ENCODE measurements around the gene KBTBD3. TPM values are rescaled to one million over a fixed set of nuclear protein-coding genes. Genes with fewer than 3 reads are reported as not detected.

KBTBD3 gene
- total RNA-seq: 6.8 and 7.5 TPM in 2 replicates

- intact Hi-C loops (cut with micrococcal nuclease): loop anchor here (1.0 to 10.0 kb wide), 10 partner anchors 14 to 1778 kb away; partner anchors contain the start of genes ALKBH8, CWF19L2, MSANTD4 and SLC35F2
Measured at GRCh38 chr11:106076919-106077608, at the start of gene KBTBD3. KBTBD3 (minus strand) TSS chr11:106077347; CDS start chr11:106059097, 18,250 bp downstream.

GRCh38 chr11:106121570-106122320 lies 44.6 kb upstream of the KBTBD3 start:
- intact Hi-C loops (cut with micrococcal nuclease): no loop called here

GRCh38 chr11:106105986-106106385 lies 28.8 kb upstream of the KBTBD3 start:
- intact Hi-C loops (cut with micrococcal nuclease): no loop called here

GRCh38 chr11:106101819-106102218 lies 24.7 kb upstream of the KBTBD3 start:
- intact Hi-C loops (cut with micrococcal nuclease): no loop called here

GRCh38 chr11:106101370-106101769 lies 24.2 kb upstream of the KBTBD3 start:
- intact Hi-C loops (cut with micrococcal nuclease): no loop called here

- intact Hi-C loops (cut with micrococcal nuclease): no loop called here
Measured at GRCh38 chr11:106098893-106099553, 21.9 kb upstream of the KBTBD3 start.

GRCh38 chr11:106092446-106092845 lies 15.3 kb upstream of the KBTBD3 start:
- intact Hi-C loops (cut with micrococcal nuclease): no loop called here

- intact Hi-C loops (cut with micrococcal nuclease): loop anchor here (1.0 kb wide), 1 partner anchor 14 kb away; the partner anchor contains the start of genes AASDHPPT and KBTBD3
Measured at GRCh38 chr11:106091480-106092123, 14.5 kb upstream of the KBTBD3 start.

GRCh38 chr11:106088896-106089295 lies 11.7 kb upstream of the KBTBD3 start:
- intact Hi-C loops (cut with micrococcal nuclease): loop anchor here (5.0 to 10.0 kb wide), 2 partner anchors 948 to 1596 kb away; no protein-coding TSS in a partner anchor

- intact Hi-C loops (cut with micrococcal nuclease): loop anchor here (1.0 to 10.0 kb wide), 3 partner anchors 45 to 1597 kb away; no protein-coding TSS in a partner anchor
Measured at GRCh38 chr11:106087815-106088435, 10.8 kb upstream of the KBTBD3 start.

- intact Hi-C loops (cut with micrococcal nuclease): loop anchor here (1.0 to 10.0 kb wide), 3 partner anchors 46 to 1598 kb away; no protein-coding TSS in a partner anchor
Measured at GRCh38 chr11:106086850-106087249, 9.7 kb upstream of the KBTBD3 start.

- intact Hi-C loops (cut with micrococcal nuclease): loop anchor here (5.0 to 10.0 kb wide), 2 partner anchors 951 to 1599 kb away; no protein-coding TSS in a partner anchor
Measured at GRCh38 chr11:106086135-106086534, 9.0 kb upstream of the KBTBD3 start.

GRCh38 chr11:106082096-106082495 lies 4.9 kb upstream of the KBTBD3 start:
- intact Hi-C loops (cut with micrococcal nuclease): loop anchor here (10.0 kb wide), 1 partner anchor 1603 kb away; no protein-coding TSS in a partner anchor

GRCh38 chr11:106077609-106078455 lies 685 bp upstream of the KBTBD3 start, which contains the start of gene AASDHPPT:
AASDHPPT (plus strand) TSS chr11:106077662; CDS start chr11:106077711, 49 bp downstream.
- intact Hi-C loops (cut with micrococcal nuclease): loop anchor here (1.0 to 10.0 kb wide), 10 partner anchors 13 to 1777 kb away; partner anchors contain the start of genes ALKBH8, CWF19L2, MSANTD4 and SLC35F2

GRCh38 chr11:106076171-106076918 lies 802 bp downstream of the KBTBD3 start:
- intact Hi-C loops (cut with micrococcal nuclease): loop anchor here (2.0 to 10.0 kb wide), 5 partner anchors 1044 to 1778 kb away; partner anchors contain the start of gene SLC35F2

GRCh38 chr11:106072804-106073203 lies 4.3 kb downstream of the KBTBD3 start:
- intact Hi-C loops (cut with micrococcal nuclease): loop anchor here (10.0 kb wide), 1 partner anchor 1782 kb away; the partner anchor contains the start of gene SLC35F2

- intact Hi-C loops (cut with micrococcal nuclease): loop anchor here (10.0 kb wide), 1 partner anchor 1784 kb away; the partner anchor contains the start of gene SLC35F2
Measured at GRCh38 chr11:106070606-106071005, 6.5 kb downstream of the KBTBD3 start.

- intact Hi-C loops (cut with micrococcal nuclease): loop anchor here (1.0 kb wide), 1 partner anchor 14 kb away; the partner anchor contains the start of genes AASDHPPT and KBTBD3
Measured at GRCh38 chr11:106063009-106063408, 14.1 kb downstream of the KBTBD3 start.
